Type B pancreatic cell (in vitro differentiated cells): ENCODE measurements around the gene PANX3. TPM values are rescaled to one million over a fixed set of nuclear protein-coding genes. Genes with fewer than 3 reads are reported as not detected.

Experiments
- DNase-seq: peaks from one replicate; pipeline ENCODE4 v3.0.0; 2021; ENCODE audit warnings: mixed read lengths; ENCODE audit not compliant: unreplicated experiment; ENCODE audit errors: extremely low spot score
- H3K27ac Mint-ChIP-seq: 2 replicates; pipeline ENCODE4 v1.8.0; 2021; ENCODE audit warnings: mild to moderate bottlenecking, mixed read lengths
- H3K27me3 Mint-ChIP-seq: 2 replicates; pipeline ENCODE4 v1.8.0; 2021; ENCODE audit warnings: mixed read lengths
- H3K36me3 Mint-ChIP-seq: 2 replicates; pipeline ENCODE4 v1.8.0; 2021; ENCODE audit warnings: mixed read lengths
- H3K4me1 Mint-ChIP-seq: one replicate; pipeline ENCODE4 v1.8.0; 2021; ENCODE audit warnings: mixed read lengths; ENCODE audit not compliant: unreplicated experiment
- H3K4me3 Mint-ChIP-seq: 2 replicates; pipeline ENCODE4 v1.8.0; 2021; ENCODE audit warnings: mild to moderate bottlenecking, mixed read lengths
- H3K9me3 Mint-ChIP-seq: 2 replicates; pipeline ENCODE4 v1.8.0; 2021; ENCODE audit warnings: mixed read lengths
- total RNA-seq: library from RNA; stranded (reverse); gene quantifications from 2 replicates; pipeline ENCODE4 v1.2.1, GENCODE V29; 2021; ENCODE audit warnings: low replicate concordance
- TF ChIP-seq, protein P1 (sequence below): fragments of 200-600 bp; sonication (generic); conservative IDR thresholded peaks from 2 replicates; pipeline ENCODE4 v1.5.0; 2021; ENCODE audit warnings: antibody characterized with exemption, mild to moderate bottlenecking

PANX3 gene
- total RNA-seq, 1 donor from 2014 or later, result not detected

DNA sequence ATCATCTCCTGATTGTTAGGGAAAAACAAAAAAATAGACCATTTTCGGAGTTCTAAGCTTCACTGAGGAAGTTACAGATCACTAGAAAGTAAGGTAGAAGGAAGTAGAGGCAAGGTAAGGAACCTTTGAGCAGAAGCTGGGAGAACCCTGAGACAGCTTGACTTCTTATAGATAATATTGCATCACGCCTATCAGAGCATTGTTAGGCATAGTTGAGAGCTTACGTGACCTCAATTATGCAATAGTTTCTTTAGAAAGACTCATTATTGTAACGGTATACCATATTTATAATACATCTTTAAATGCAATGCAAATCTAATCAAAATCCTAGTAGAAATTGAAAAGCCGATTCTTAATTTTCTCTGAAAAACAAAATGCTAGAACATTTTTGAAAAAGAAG, 16.3 kb downstream of the PANX3 start:
- TF ChIP-seq, protein P1, sequence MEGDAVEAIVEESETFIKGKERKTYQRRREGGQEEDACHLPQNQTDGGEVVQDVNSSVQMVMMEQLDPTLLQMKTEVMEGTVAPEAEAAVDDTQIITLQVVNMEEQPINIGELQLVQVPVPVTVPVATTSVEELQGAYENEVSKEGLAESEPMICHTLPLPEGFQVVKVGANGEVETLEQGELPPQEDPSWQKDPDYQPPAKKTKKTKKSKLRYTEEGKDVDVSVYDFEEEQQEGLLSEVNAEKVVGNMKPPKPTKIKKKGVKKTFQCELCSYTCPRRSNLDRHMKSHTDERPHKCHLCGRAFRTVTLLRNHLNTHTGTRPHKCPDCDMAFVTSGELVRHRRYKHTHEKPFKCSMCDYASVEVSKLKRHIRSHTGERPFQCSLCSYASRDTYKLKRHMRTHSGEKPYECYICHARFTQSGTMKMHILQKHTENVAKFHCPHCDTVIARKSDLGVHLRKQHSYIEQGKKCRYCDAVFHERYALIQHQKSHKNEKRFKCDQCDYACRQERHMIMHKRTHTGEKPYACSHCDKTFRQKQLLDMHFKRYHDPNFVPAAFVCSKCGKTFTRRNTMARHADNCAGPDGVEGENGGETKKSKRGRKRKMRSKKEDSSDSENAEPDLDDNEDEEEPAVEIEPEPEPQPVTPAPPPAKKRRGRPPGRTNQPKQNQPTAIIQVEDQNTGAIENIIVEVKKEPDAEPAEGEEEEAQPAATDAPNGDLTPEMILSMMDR, result no peak
- Mint-ChIP-seq H3K27me3 (no peaks in the 10 kb centered on the region), H3K4me1 (peaks cover 7% of the 10 kb centered on the region), H3K9me3 (no peaks in the 10 kb centered on the region), H3K27ac (no peak overlapping the region), H3K4me3 (no peak overlapping the region), H3K36me3 (peaks cover 22% of the 10 kb centered on the region)
- no peak for DNase-seq

DNA sequence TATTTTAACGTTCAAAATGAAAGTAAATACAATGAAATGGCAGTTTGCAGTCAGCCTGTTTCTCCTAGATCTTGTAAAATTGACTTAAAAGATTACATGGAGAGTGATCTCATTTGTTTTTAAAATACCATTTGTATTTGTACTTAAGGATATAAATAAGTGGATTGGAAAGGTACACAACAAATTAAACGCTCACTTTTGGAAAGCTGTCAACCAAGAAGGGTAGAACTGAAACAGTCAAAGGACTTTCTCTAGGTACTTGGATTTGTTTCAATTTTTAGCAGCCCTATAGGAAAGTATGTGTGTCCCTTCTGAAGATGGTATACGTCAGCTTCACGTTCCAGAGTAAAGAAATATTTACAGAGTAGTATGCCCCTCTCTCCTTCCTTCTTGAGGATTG, 18.7 kb downstream of the PANX3 start:
- H3K4me3 Mint-ChIP-seq, result no peak overlapping the region
- no peak overlapping the region for H3K27ac Mint-ChIP-seq
- no peak for DNase-seq
- H3K4me1 Mint-ChIP-seq, result no peaks in the 10 kb centered on the region
- TF ChIP-seq, protein P1, result no peak
- H3K27me3 Mint-ChIP-seq, result no peaks in the 10 kb centered on the region
- peaks cover 29% of the 10 kb centered on the region for H3K36me3 Mint-ChIP-seq
- H3K9me3 Mint-ChIP-seq, result no peaks in the 10 kb centered on the region

DNA sequence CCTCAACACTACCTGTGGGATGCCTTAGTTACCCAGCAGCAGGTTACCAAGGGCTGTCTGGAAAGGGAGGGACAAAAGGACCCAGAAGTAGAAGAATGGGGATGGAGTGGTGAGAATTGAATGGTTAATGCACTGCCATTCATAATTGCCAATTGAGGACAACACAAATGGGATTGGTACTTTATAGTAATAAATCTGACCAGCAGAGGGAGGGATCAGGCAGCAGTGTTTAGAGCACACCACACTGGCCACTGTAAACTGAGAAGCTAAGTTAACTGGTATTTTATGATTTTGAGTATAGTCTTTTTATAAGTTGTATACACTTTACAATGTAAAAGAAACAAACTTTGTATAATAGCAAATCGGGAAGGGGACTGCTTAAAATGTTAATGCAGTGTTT, 22.1 kb downstream of the PANX3 start:
- H3K9me3 Mint-ChIP-seq, result no peaks in the 10 kb centered on the region
- H3K4me3 Mint-ChIP-seq, result no peak overlapping the region
- no peak overlapping the region for H3K27ac Mint-ChIP-seq
- TF ChIP-seq, protein P1, result peak; percentile 51
- no peaks in the 10 kb centered on the region for H3K4me1 Mint-ChIP-seq
- H3K36me3 Mint-ChIP-seq, result peaks cover 20% of the 10 kb centered on the region
- no peak for DNase-seq
- no peaks in the 10 kb centered on the region for H3K27me3 Mint-ChIP-seq

DNA sequence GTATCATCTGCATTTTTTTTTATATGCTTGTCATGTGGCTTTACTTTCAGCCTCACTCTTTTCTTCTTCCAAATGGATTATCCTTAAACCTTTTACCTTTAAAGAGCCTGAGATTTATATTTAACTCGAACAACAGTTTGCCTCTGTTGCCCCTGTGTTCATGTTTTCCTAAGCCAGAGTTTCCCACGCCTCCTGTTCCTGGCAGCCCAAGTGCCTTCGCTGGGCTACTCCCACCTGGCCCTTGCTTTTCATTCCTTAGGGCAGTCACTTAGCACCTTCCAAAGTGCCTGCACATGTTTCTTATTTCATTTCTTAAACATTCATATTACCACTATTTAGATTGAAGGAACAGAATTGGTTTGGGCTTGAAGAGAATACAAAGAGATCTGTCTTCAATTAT, 24.7 kb downstream of the PANX3 start:
- H3K27me3 Mint-ChIP-seq, result no peaks in the 10 kb centered on the region
- no peak overlapping the region for H3K4me3 Mint-ChIP-seq
- peaks cover 19% of the 10 kb centered on the region for H3K36me3 Mint-ChIP-seq
- no peaks in the 10 kb centered on the region for H3K4me1 Mint-ChIP-seq
- no peaks in the 10 kb centered on the region for H3K9me3 Mint-ChIP-seq
- TF ChIP-seq, protein P1, result no peak
- no peak for DNase-seq
- no peak overlapping the region for H3K27ac Mint-ChIP-seq

DNA sequence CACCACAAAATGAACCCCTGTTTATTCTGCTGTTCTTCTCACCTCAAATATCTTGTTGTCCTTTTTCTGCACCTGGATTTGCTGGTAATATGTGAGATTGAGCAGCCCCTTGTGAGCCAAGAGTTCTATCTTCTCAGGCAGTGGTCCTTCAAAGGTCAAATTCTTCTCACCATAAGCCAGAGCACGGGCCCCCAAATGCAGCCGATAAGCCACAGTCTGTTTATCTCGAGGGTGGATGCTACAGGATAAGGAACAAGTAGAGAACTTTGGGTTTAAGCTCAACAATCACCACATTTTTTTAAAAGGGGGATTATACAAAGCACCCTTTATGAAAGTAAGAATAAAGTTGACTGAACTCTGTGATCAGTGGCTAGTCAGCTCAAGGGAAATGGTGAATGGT, 27.3 kb downstream of the PANX3 start:
- Mint-ChIP-seq H3K27ac (no peak overlapping the region), H3K36me3 (peaks cover 14% of the 10 kb centered on the region), H3K27me3 (no peaks in the 10 kb centered on the region), H3K4me1 (no peaks in the 10 kb centered on the region), H3K4me3 (no peak overlapping the region), H3K9me3 (no peaks in the 10 kb centered on the region)
- DNase-seq, result no peak
- TF ChIP-seq, protein P1, result no peak

DNA sequence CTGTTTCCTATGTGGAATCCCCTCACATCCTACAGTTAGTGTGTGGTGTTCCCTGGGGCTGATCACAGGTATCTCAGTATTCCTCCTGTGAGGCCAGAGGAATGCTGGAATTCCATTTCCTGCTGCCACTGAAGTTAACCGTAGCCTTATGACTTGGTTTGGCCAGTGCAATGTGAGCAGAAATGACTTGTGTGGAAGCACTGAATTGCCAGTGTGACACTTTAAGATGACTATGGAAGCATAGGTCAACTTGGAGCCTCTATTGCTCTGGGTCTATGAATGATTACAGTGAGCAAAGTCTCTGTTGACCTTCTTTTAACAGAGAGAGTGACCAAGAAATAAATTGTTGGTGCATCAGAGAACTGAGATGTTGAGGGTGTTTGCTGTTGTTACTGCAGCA, 28.0 kb downstream of the PANX3 start:
- H3K4me1 Mint-ChIP-seq, result no peaks in the 10 kb centered on the region
- H3K36me3 Mint-ChIP-seq, result peaks cover 12% of the 10 kb centered on the region
- no peaks in the 10 kb centered on the region for H3K9me3 Mint-ChIP-seq
- DNase-seq, result no peak
- H3K27ac Mint-ChIP-seq, result no peak overlapping the region
- no peaks in the 10 kb centered on the region for H3K27me3 Mint-ChIP-seq
- TF ChIP-seq, protein P1, result no peak
- no peak overlapping the region for H3K4me3 Mint-ChIP-seq
